Measurements from ENCODE around the gene ZCCHC14.
"Not testable (repeated sequence)": the region's sequence is repeated elsewhere in the genome, so short reads cannot be mapped to it uniquely, and the experiment has no call there.

ZCCHC14 gene

GRCh38 chr16:87489434-87490045, 3.3 kb downstream of the ZCCHC14 start:
- H3K4me1 ChIP-seq (ENCODE audit: control insufficient read depth, insufficient read depth, low read length, poor library complexity, severe bottlenecking), result peaks cover 21% of the 10 kb centered on the region

GRCh38 chr16:87488960-87489359, 3.9 kb downstream of the ZCCHC14 start:
- H3K4me1 ChIP-seq (ENCODE audit: control insufficient read depth, insufficient read depth, low read length, poor library complexity, severe bottlenecking), result peaks cover 21% of the 10 kb centered on the region
- not testable (repeated sequence) for DNase-seq; H3K27me3 ChIP-seq (replicated peaks; ENCODE audit: control insufficient read depth, insufficient read depth, low read length, poor library complexity, severe bottlenecking); H3K27ac ChIP-seq (ENCODE audit: insufficient read depth, low read length, poor library complexity, severe bottlenecking); H3K9me3 ChIP-seq (ENCODE audit: control insufficient read depth, low read length); H3K4me3 ChIP-seq (ENCODE audit: insufficient read depth, low read depth, low read length, poor library complexity, severe bottlenecking); H3K36me3 ChIP-seq (ENCODE audit: control insufficient read depth, insufficient read depth, low read length)

More at GRCh38 chr16:87489434-87490045, 3.3 kb downstream of the ZCCHC14 start:
- H3K27ac ChIP-seq (ENCODE audit: insufficient read depth, low read length, poor library complexity, severe bottlenecking), result no peak overlapping the region
- no peaks in the 10 kb centered on the region for H3K36me3 ChIP-seq (ENCODE audit: control insufficient read depth, insufficient read depth, low read length)
- no peaks in the 10 kb centered on the region for H3K9me3 ChIP-seq (ENCODE audit: control insufficient read depth, low read length)
- no peak for DNase-seq
- H3K27me3 ChIP-seq (replicated peaks; ENCODE audit: control insufficient read depth, insufficient read depth, low read length, poor library complexity, severe bottlenecking), result no peaks in the 10 kb centered on the region
- no peak overlapping the region for H3K4me3 ChIP-seq (ENCODE audit: insufficient read depth, low read depth, low read length, poor library complexity, severe bottlenecking)

- H3K4me1 ChIP-seq (ENCODE audit: control insufficient read depth, insufficient read depth, low read length, poor library complexity, severe bottlenecking), result peaks cover 16% of the 10 kb centered on the region
- H3K27ac ChIP-seq (ENCODE audit: insufficient read depth, low read length, poor library complexity, severe bottlenecking), result no peak overlapping the region
- H3K36me3 ChIP-seq (ENCODE audit: control insufficient read depth, insufficient read depth, low read length), result no peaks in the 10 kb centered on the region
- no peaks in the 10 kb centered on the region for H3K9me3 ChIP-seq (ENCODE audit: control insufficient read depth, low read length)
- peak in 1 of 3 donors; percentile 21 for DNase-seq
- H3K4me3 ChIP-seq (ENCODE audit: insufficient read depth, low read depth, low read length, poor library complexity, severe bottlenecking), result no peak overlapping the region
- H3K27me3 ChIP-seq (replicated peaks; ENCODE audit: control insufficient read depth, insufficient read depth, low read length, poor library complexity, severe bottlenecking), result no peaks in the 10 kb centered on the region
Observed at GRCh38 chr16:87487361-87487924, 5.4 kb downstream of the ZCCHC14 start.

GRCh38 chr16:87486713-87487247, 6.0 kb downstream of the ZCCHC14 start:
- Histone ChIP-seq H3K4me3 (ENCODE audit: insufficient read depth, low read depth, low read length, poor library complexity, severe bottlenecking) (no peak overlapping the region), H3K36me3 (ENCODE audit: control insufficient read depth, insufficient read depth, low read length) (no peaks in the 10 kb centered on the region), H3K27ac (ENCODE audit: insufficient read depth, low read length, poor library complexity, severe bottlenecking) (no peak overlapping the region), H3K27me3 (replicated peaks; ENCODE audit: control insufficient read depth, insufficient read depth, low read length, poor library complexity, severe bottlenecking) (no peaks in the 10 kb centered on the region), H3K9me3 (ENCODE audit: control insufficient read depth, low read length) (no peaks in the 10 kb centered on the region), H3K4me1 (ENCODE audit: control insufficient read depth, insufficient read depth, low read length, poor library complexity, severe bottlenecking) (peaks cover 16% of the 10 kb centered on the region)
- no peak for DNase-seq

- peaks cover 12% of the 10 kb centered on the region for H3K4me1 ChIP-seq (ENCODE audit: control insufficient read depth, insufficient read depth, low read length, poor library complexity, severe bottlenecking)
Observed at GRCh38 chr16:87486282-87486681, 6.5 kb downstream of the ZCCHC14 start.

GRCh38 chr16:87485792-87486191, 7.0 kb downstream of the ZCCHC14 start:
- not testable (repeated sequence) for H3K27me3 ChIP-seq (replicated peaks; ENCODE audit: control insufficient read depth, insufficient read depth, low read length, poor library complexity, severe bottlenecking); H3K4me1 ChIP-seq (ENCODE audit: control insufficient read depth, insufficient read depth, low read length, poor library complexity, severe bottlenecking); DNase-seq; H3K4me3 ChIP-seq (ENCODE audit: insufficient read depth, low read depth, low read length, poor library complexity, severe bottlenecking); H3K36me3 ChIP-seq (ENCODE audit: control insufficient read depth, insufficient read depth, low read length); H3K9me3 ChIP-seq (ENCODE audit: control insufficient read depth, low read length); H3K27ac ChIP-seq (ENCODE audit: insufficient read depth, low read length, poor library complexity, severe bottlenecking)

More at GRCh38 chr16:87486282-87486681, 6.5 kb downstream of the ZCCHC14 start:
- no peak for DNase-seq
- Histone ChIP-seq H3K27me3 (replicated peaks; ENCODE audit: control insufficient read depth, insufficient read depth, low read length, poor library complexity, severe bottlenecking) (no peaks in the 10 kb centered on the region), H3K4me3 (ENCODE audit: insufficient read depth, low read depth, low read length, poor library complexity, severe bottlenecking) (no peak overlapping the region), H3K9me3 (ENCODE audit: control insufficient read depth, low read length) (no peaks in the 10 kb centered on the region), H3K27ac (ENCODE audit: insufficient read depth, low read length, poor library complexity, severe bottlenecking) (no peak overlapping the region), H3K36me3 (ENCODE audit: control insufficient read depth, insufficient read depth, low read length) (no peaks in the 10 kb centered on the region)

GRCh38 chr16:87484487-87485331, 8.1 kb downstream of the ZCCHC14 start:
- H3K36me3 ChIP-seq (ENCODE audit: control insufficient read depth, insufficient read depth, low read length), result no peaks in the 10 kb centered on the region
- no peak overlapping the region for H3K4me3 ChIP-seq (ENCODE audit: insufficient read depth, low read depth, low read length, poor library complexity, severe bottlenecking)
- H3K4me1 ChIP-seq (ENCODE audit: control insufficient read depth, insufficient read depth, low read length, poor library complexity, severe bottlenecking), result peaks cover 3% of the 10 kb centered on the region
- H3K27me3 ChIP-seq (replicated peaks; ENCODE audit: control insufficient read depth, insufficient read depth, low read length, poor library complexity, severe bottlenecking), result no peaks in the 10 kb centered on the region
- no peak for DNase-seq
- H3K9me3 ChIP-seq (ENCODE audit: control insufficient read depth, low read length), result no peaks in the 10 kb centered on the region
- no peak overlapping the region for H3K27ac ChIP-seq (ENCODE audit: insufficient read depth, low read length, poor library complexity, severe bottlenecking)

- Histone ChIP-seq H3K27me3 (replicated peaks; ENCODE audit: control insufficient read depth, insufficient read depth, low read length, poor library complexity, severe bottlenecking) (no peaks in the 10 kb centered on the region), H3K36me3 (ENCODE audit: control insufficient read depth, insufficient read depth, low read length) (no peaks in the 10 kb centered on the region), H3K9me3 (ENCODE audit: control insufficient read depth, low read length) (no peaks in the 10 kb centered on the region), H3K27ac (ENCODE audit: insufficient read depth, low read length, poor library complexity, severe bottlenecking) (no peak overlapping the region), H3K4me1 (ENCODE audit: control insufficient read depth, insufficient read depth, low read length, poor library complexity, severe bottlenecking) (peaks cover 3% of the 10 kb centered on the region), H3K4me3 (ENCODE audit: insufficient read depth, low read depth, low read length, poor library complexity, severe bottlenecking) (no peak overlapping the region)
- no peak for DNase-seq
Observed at GRCh38 chr16:87483481-87483880, 9.3 kb downstream of the ZCCHC14 start.

GRCh38 chr16:87482670-87483069, 10.2 kb downstream of the ZCCHC14 start:
- not testable (repeated sequence) for H3K36me3 ChIP-seq (ENCODE audit: control insufficient read depth, insufficient read depth, low read length); H3K9me3 ChIP-seq (ENCODE audit: control insufficient read depth, low read length); DNase-seq; H3K27me3 ChIP-seq (replicated peaks; ENCODE audit: control insufficient read depth, insufficient read depth, low read length, poor library complexity, severe bottlenecking); H3K4me3 ChIP-seq (ENCODE audit: insufficient read depth, low read depth, low read length, poor library complexity, severe bottlenecking); H3K27ac ChIP-seq (ENCODE audit: insufficient read depth, low read length, poor library complexity, severe bottlenecking); H3K4me1 ChIP-seq (ENCODE audit: control insufficient read depth, insufficient read depth, low read length, poor library complexity, severe bottlenecking)

GRCh38 chr16:87482266-87482665, 10.6 kb downstream of the ZCCHC14 start:
- H3K9me3 ChIP-seq (ENCODE audit: control insufficient read depth, low read length), result no peaks in the 10 kb centered on the region
- H3K27me3 ChIP-seq (replicated peaks; ENCODE audit: control insufficient read depth, insufficient read depth, low read length, poor library complexity, severe bottlenecking), result no peaks in the 10 kb centered on the region
- H3K4me1 ChIP-seq (ENCODE audit: control insufficient read depth, insufficient read depth, low read length, poor library complexity, severe bottlenecking), result peaks cover 3% of the 10 kb centered on the region
- DNase-seq, result no peak
- H3K36me3 ChIP-seq (ENCODE audit: control insufficient read depth, insufficient read depth, low read length), result no peaks in the 10 kb centered on the region
- no peak overlapping the region for H3K4me3 ChIP-seq (ENCODE audit: insufficient read depth, low read depth, low read length, poor library complexity, severe bottlenecking)
- H3K27ac ChIP-seq (ENCODE audit: insufficient read depth, low read length, poor library complexity, severe bottlenecking), result no peak overlapping the region
